ENCODE data around the gene VCL. TPM values are rescaled to one million over a fixed set of nuclear protein-coding genes. Genes with fewer than 3 reads are reported as not detected.

The VCL gene
- total and polyA plus RNA-seq, 9 of the 15 experiments (the other 6 are each of a cell fraction or from before 2014, with no cell fraction given), result 29.8 to 186 (median 76.4) TPM

DNA sequence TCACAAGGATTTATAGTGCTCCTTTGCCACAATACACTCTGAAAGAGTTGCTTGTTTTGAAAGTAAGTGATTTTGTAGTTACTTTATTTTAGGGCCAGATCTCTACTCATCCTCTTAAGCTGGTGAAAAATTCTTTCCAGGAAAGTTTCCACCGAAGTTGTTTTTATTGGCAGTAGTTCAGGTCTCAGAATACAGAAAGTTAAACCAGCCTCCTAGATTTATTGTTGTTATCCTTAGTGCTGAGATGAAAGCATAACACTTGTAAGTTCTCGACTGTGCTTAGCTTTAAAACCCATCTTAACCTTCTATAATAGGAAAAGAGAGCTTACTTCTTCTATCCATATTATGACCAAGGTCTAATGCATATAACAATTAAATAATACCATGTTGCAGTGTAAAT, 147.2 kb downstream of the VCL start:
- 56% methylated on average over 2 of the region's 2 CpGs for WGBS (ENCODE audit: insufficient coverage, low coverage, missing lambda C conversion rate)
- no peak overlapping the region for H2AFZ ChIP-seq (ENCODE audit: low read depth, low read length)
- TF ChIP-seq, protein P1, sequence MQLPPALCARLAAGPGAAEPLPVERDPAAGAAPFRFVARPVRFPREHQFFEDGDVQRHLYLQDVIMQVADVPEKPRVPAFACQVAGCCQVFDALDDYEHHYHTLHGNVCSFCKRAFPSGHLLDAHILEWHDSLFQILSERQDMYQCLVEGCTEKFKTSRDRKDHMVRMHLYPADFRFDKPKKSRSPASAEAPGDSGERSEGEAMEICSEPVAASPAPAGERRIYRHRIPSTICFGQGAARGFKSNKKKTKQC (CRISPR knock-in tag; IDR thresholded peaks at IDR 0.05), result no peak
- TF ChIP-seq DDX20 (tag; IDR thresholded peaks at IDR 0.05; ENCODE audit: low read depth) (no peak), EP300 (IDR thresholded peaks at IDR 0.05; ENCODE audit: low read length) (no peak), CBX5 (IDR thresholded peaks at IDR 0.05; ENCODE audit: borderline replicate concordance, low read depth) (no peak), CBX8 (IDR thresholded peaks at IDR 0.05; ENCODE audit: borderline replicate concordance, extremely low read depth, low read depth, low read length, poor library complexity, severe bottlenecking) (no peak), MED1 (CRISPR knock-in tag; IDR thresholded peaks at IDR 0.05; ENCODE audit: borderline replicate concordance) (no peak), RHOXF2B (CRISPR knock-in tag; conservative IDR thresholded peaks at IDR 0.05) (no peak), ZFP36 (IDR thresholded peaks at IDR 0.05; ENCODE audit: low read depth, low read length, partially characterized antibody) (no peak), RCOR1 (IDR thresholded peaks at IDR 0.05; ENCODE audit: borderline replicate concordance in 1 of 2, low read depth in 2 of 2, low read length in 2 of 2) (no peak), SMARCE1 (IDR thresholded peaks at IDR 0.05) (no peak), CHD4 (IDR thresholded peaks at IDR 0.05; ENCODE audit: insufficient read depth, insufficient replicate concordance, low read depth, low read length, poor library complexity, severe bottlenecking) (no peak), HMG20B (CRISPR knock-in tag; IDR thresholded peaks at IDR 0.05) (no peak), ZNF175 (CRISPR knock-in tag; IDR thresholded peaks at IDR 0.05; ENCODE audit: low read depth) (no peak), SMARCB1 (IDR thresholded peaks at IDR 0.05; ENCODE audit: insufficient read length, low read depth) (no peak), SMAD4 (CRISPR knock-in tag; conservative IDR thresholded peaks at IDR 0.05) (no peak)
- TF ChIP-seq, protein P2, sequence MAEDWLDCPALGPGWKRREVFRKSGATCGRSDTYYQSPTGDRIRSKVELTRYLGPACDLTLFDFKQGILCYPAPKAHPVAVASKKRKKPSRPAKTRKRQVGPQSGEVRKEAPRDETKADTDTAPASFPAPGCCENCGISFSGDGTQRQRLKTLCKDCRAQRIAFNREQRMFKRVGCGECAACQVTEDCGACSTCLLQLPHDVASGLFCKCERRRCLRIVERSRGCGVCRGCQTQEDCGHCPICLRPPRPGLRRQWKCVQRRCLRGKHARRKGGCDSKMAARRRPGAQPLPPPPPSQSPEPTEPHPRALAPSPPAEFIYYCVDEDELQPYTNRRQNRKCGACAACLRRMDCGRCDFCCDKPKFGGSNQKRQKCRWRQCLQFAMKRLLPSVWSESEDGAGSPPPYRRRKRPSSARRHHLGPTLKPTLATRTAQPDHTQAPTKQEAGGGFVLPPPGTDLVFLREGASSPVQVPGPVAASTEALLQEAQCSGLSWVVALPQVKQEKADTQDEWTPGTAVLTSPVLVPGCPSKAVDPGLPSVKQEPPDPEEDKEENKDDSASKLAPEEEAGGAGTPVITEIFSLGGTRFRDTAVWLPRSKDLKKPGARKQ (CRISPR knock-in tag; IDR thresholded peaks at IDR 0.05), result no peak
- TF ChIP-seq, protein P3, sequence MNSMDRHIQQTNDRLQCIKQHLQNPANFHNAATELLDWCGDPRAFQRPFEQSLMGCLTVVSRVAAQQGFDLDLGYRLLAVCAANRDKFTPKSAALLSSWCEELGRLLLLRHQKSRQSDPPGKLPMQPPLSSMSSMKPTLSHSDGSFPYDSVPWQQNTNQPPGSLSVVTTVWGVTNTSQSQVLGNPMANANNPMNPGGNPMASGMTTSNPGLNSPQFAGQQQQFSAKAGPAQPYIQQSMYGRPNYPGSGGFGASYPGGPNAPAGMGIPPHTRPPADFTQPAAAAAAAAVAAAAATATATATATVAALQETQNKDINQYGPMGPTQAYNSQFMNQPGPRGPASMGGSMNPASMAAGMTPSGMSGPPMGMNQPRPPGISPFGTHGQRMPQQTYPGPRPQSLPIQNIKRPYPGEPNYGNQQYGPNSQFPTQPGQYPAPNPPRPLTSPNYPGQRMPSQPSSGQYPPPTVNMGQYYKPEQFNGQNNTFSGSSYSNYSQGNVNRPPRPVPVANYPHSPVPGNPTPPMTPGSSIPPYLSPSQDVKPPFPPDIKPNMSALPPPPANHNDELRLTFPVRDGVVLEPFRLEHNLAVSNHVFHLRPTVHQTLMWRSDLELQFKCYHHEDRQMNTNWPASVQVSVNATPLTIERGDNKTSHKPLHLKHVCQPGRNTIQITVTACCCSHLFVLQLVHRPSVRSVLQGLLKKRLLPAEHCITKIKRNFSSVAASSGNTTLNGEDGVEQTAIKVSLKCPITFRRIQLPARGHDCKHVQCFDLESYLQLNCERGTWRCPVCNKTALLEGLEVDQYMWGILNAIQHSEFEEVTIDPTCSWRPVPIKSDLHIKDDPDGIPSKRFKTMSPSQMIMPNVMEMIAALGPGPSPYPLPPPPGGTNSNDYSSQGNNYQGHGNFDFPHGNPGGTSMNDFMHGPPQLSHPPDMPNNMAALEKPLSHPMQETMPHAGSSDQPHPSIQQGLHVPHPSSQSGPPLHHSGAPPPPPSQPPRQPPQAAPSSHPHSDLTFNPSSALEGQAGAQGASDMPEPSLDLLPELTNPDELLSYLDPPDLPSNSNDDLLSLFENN (IDR thresholded peaks at IDR 0.05; ENCODE audit: low read depth in 2 of 2, low read length in 2 of 2), result no peak

More for the DNA sequence above, 147.2 kb downstream of the VCL start:
- no peaks in the 10 kb centered on the region for H3K9me3 ChIP-seq (replicated peaks; ENCODE audit: control insufficient read depth, insufficient read depth, low read depth, low read length)
- H3K27me3 ChIP-seq (ENCODE audit: control insufficient read depth in 2 of 2, insufficient read depth in 2 of 2, low read length in 2 of 2), result no peaks in the 10 kb centered on the region
- no peak overlapping the region for H3K9ac ChIP-seq (ENCODE audit: insufficient read depth in 1 of 2, low read depth in 2 of 2, low read length in 2 of 2)
- no peaks in the 10 kb centered on the region for H3K9me1 ChIP-seq (ENCODE audit: control insufficient read depth, insufficient read depth, low read length)
- DNase-seq (ENCODE audit: extremely low read depth in 1 of 4, low spot score in 3 of 4), result no peak
- H4K20me1 ChIP-seq (replicated peaks; ENCODE audit: control insufficient read depth, insufficient read depth, low read length), result no peaks in the 10 kb centered on the region; the same call in 1 of the 2 replicates
- H3K4me3 ChIP-seq, result no peak overlapping the region
- ChIA-PET CTCF (ENCODE audit: low intra/inter-chr PET ratio) (no interaction called here), POLR2A (interaction anchor here (1.3 to 1.9 kb wide), 4 partner anchors 8 to 22 kb away, joined by 3 to 10 read pairs (median 4); no protein-coding TSS in a partner anchor)
- intact Hi-C loops (cut with micrococcal nuclease) (no loop called here), in situ Hi-C loops (cut with MboI) (no loop called here)
- no TSS peak for BruUV-seq (replicated peaks)
- H3K79me2 ChIP-seq (ENCODE audit: control insufficient read depth, insufficient read depth, low read length), result peaks cover 80% of the 10 kb centered on the region
- H3K4me2 ChIP-seq (ENCODE audit: insufficient read depth, low read length), result no peak overlapping the region
- FAIRE-seq, result no peak
- no peak for ATAC-seq
- peaks cover 43% of the 10 kb centered on the region; the same call in 2 of the 3 replicates for H3K36me3 ChIP-seq (ENCODE audit: control insufficient read depth, insufficient read depth, low read length)
- peaks cover under 1 to 4% of the 10 kb centered on the region in 2 experiments; a peak in 2 of 5 replicates for H3K4me1 ChIP-seq (replicated peaks in 1 of 2; ENCODE audit: control insufficient read depth in 2 of 2, insufficient read depth in 2 of 2, low read length in 2 of 2)
- H3K27ac ChIP-seq (ENCODE audit: extremely low read depth, low read depth, low read length), result no peak overlapping the region

Data from K562 (cell line).